Kidney (tissue), 14 donors: ENCODE results near the gene TEX101. TPM values are rescaled to one million over a fixed set of nuclear protein-coding genes. Genes with fewer than 3 reads are reported as not detected.

Experiments
- DNase-seq, 5 donors: peaks; one replicate each; pipeline ENCODE4 v3.0.0-alpha.2; 2013 to 2020
- FAIRE-seq: peaks from 2 replicates; lab custom pipeline; 2012; peaks lifted over from hg19 to GRCh38; lab: Jason Lieb, UNC
- H3K27ac ChIP-seq, 2 donors: one replicate each; pipeline ENCODE4 v1.7.0; 2013; ENCODE audit warnings: low read depth in 2 of 2, low read length in 2 of 2, inconsistent platforms in 1 of 2
- H3K27me3 ChIP-seq: one replicate; pipeline ENCODE4 v1.7.1; 2013; ENCODE audit warnings: low read length, inconsistent platforms; ENCODE audit not compliant: control insufficient read depth, insufficient read depth
- H3K36me3 ChIP-seq, 3 donors: one replicate each; pipeline versions ENCODE4 v1.7.0 to v1.7.1; 2013; ENCODE audit warnings: low read length in 3 of 3, control low read depth in 1 of 3, inconsistent platforms in 1 of 3; ENCODE audit not compliant: insufficient read depth in 3 of 3, control insufficient read depth in 2 of 3
- H3K4me1 ChIP-seq, 3 donors: one replicate each; pipeline versions ENCODE4 v1.7.0 to v1.7.1; 2013; ENCODE audit warnings: low read length in 3 of 3, inconsistent platforms in 1 of 3, low read depth in 1 of 3; ENCODE audit not compliant: control insufficient read depth in 2 of 3, insufficient read depth in 2 of 3
- H3K4me3 ChIP-seq, 3 donors: one replicate each; pipeline versions ENCODE4 v1.7.0 to v1.8.1; 2013; ENCODE audit warnings: low read length in 3 of 3, control low read depth in 1 of 3, inconsistent platforms in 1 of 3
- H3K9ac ChIP-seq, 3 donors: one replicate each; pipeline versions ENCODE4 v1.7.0 to v1.7.1; 2013; ENCODE audit warnings: low read length in 3 of 3, control low read depth in 1 of 3, inconsistent platforms in 1 of 3
- H3K9me3 ChIP-seq, 3 donors: one replicate each; pipeline versions ENCODE4 v1.7.0 to v1.7.1; 2013; ENCODE audit warnings: low read length in 3 of 3, control low read depth in 1 of 3, inconsistent platforms in 1 of 3; ENCODE audit not compliant: control insufficient read depth in 2 of 3, insufficient read depth in 1 of 3
- CTCF ChIP-seq: IDR thresholded peaks from 3 replicates; pipeline ENCODE4 v1.5.1; 2012; ENCODE audit warnings: mild to moderate bottlenecking, moderate library complexity, borderline replicate concordance; ENCODE audit not compliant: insufficient read depth; ENCODE audit errors: extremely low read depth
- intact Hi-C: fragments of 100-400 bp; cut with DNase I; formaldehyde crosslinking; loops from one replicate; pipeline ENCODE4 v1.11.1; 2022
- polyA plus RNA-seq: library from polyadenylated mRNA; stranded (reverse); fragments of 350-450 nt; fragmentation: Illumina TruSeq; extraction: RNeasy Lipid Tissue Mini Kit (QIAGEN cat#74804); gene quantifications from one replicate; pipeline ENCODE4 v1.2.3, GENCODE V29; 2014; ENCODE audit warnings: low read depth, low replicate concordance; ENCODE audit not compliant: insufficient read depth
- total RNA-seq: library from RNA; stranded (reverse); fragmentation: NEBNext Ultra II Directional; extraction: Animal tissue kit (Norgen Biotek cat#: 25700); gene quantifications from one replicate; pipeline ENCODE4 v1.2.1, GENCODE V29; 2021
- donor health status: control.
- donor health status: control.
- donor health status: control.
- donor health status: control.
- donor health status: control.
- donor health status: DM: yes; HTN: yes; CAD: no.
- donor health status: Normal renal cell carcinoma (clear cell type).

Gene TEX101
- total and polyA plus RNA-seq, 2 donors from 2014 or later = not detected

- Histone ChIP-seq H3K27ac (no peak overlapping the region), H3K9me3 (no peaks in the 10 kb centered on the region), H3K27me3 (no peaks in the 10 kb centered on the region), H3K36me3 (no peaks in the 10 kb centered on the region), H3K9ac (no peak overlapping the region), H3K4me3 (no peak overlapping the region), H3K4me1 (no peaks in the 10 kb centered on the region)
- FAIRE-seq (no peak), DNase-seq (no peak)
- intact Hi-C loops = no loop called here
- no peak for TF ChIP-seq CTCF
Observed at GRCh38 chr19:43409415-43409814, 5.3 kb upstream of the TEX101 start.

GRCh38 chr19:43412441-43412840 is 2.2 kb upstream of the TEX101 start:
- intact Hi-C loops = no loop called here
- Histone ChIP-seq H3K27me3 (no peaks in the 10 kb centered on the region), H3K27ac (no peak overlapping the region), H3K4me3 (no peak overlapping the region), H3K9ac (no peak overlapping the region), H3K36me3 (no peaks in the 10 kb centered on the region), H3K9me3 (no peaks in the 10 kb centered on the region), H3K4me1 (no peaks in the 10 kb centered on the region)
- no peak for TF ChIP-seq CTCF
- DNase-seq (no peak), FAIRE-seq (no peak)

- no peaks in the 10 kb centered on the region for H3K9me3 ChIP-seq
- H3K27me3 ChIP-seq = no peaks in the 10 kb centered on the region
- no peak overlapping the region for H3K9ac ChIP-seq
- no peak overlapping the region for H3K27ac ChIP-seq
- intact Hi-C loops = no loop called here
- no peaks in the 10 kb centered on the region for H3K36me3 ChIP-seq
- H3K4me1 ChIP-seq = no peaks in the 10 kb centered on the region
- no peak overlapping the region for H3K4me3 ChIP-seq
- TF ChIP-seq CTCF = no peak
- DNase-seq (no peak), FAIRE-seq (no peak)
Observed at GRCh38 chr19:43416951-43417623, 2.4 kb downstream of the TEX101 start.

- FAIRE-seq (no peak), DNase-seq (no peak)
- intact Hi-C loops = no loop called here
- H3K27me3 ChIP-seq = no peaks in the 10 kb centered on the region
- TF ChIP-seq CTCF = no peak
- H3K9me3 ChIP-seq = no peaks in the 10 kb centered on the region
- H3K9ac ChIP-seq = no peak overlapping the region
- H3K36me3 ChIP-seq = no peaks in the 10 kb centered on the region
- H3K4me3 ChIP-seq = no peak overlapping the region
- H3K27ac ChIP-seq = no peak overlapping the region
- peaks cover 0 to 4% (median 0%) of the 10 kb centered on the region in 3 donors for H3K4me1 ChIP-seq
Observed at GRCh38 chr19:43420954-43421353, 6.3 kb downstream of the TEX101 start.
